NT2/D1 (cell line): ENCODE data around the gene USP12.

Experiments
- YY1 ChIP-seq: IDR thresholded peaks from 2 replicates; pipeline ENCODE4 v1.6.1; 2011; ENCODE audit not compliant: insufficient read length, insufficient read depth
- ZNF274 ChIP-seq: IDR thresholded peaks from 2 replicates; pipeline ENCODE4 v1.6.1; 2011; ENCODE audit warnings: mild to moderate bottlenecking, low read depth, low read length

GRCh38 chr13:27208514-27208913 is 36.9 kb upstream of the USP12 start:
- no peak for TF ChIP-seq YY1
- no peak for TF ChIP-seq ZNF274
